Measurements from ENCODE around the gene EXOC4.

- no peak for TF ChIP-seq CTCF (IDR thresholded peaks at IDR 0.05)
- no peak for TF ChIP-seq POLR2AphosphoS5 (IDR thresholded peaks at IDR 0.05)
Observed at GRCh38 chr7:133771788-133772419, 519.0 kb downstream of the EXOC4 start.

Measured in sigmoid colon (tissue), 4 donors.